Suppressor macrophage treated with lipopolysaccharide for 1 hour (primary cell): ENCODE data around the gene S100A9.

Source experiments
- DNase-seq, 3 donors: peaks; one replicate each; pipeline ENCODE4 v3.0.0-alpha.2; 2020 to 2022

S100A9 gene

DNA sequence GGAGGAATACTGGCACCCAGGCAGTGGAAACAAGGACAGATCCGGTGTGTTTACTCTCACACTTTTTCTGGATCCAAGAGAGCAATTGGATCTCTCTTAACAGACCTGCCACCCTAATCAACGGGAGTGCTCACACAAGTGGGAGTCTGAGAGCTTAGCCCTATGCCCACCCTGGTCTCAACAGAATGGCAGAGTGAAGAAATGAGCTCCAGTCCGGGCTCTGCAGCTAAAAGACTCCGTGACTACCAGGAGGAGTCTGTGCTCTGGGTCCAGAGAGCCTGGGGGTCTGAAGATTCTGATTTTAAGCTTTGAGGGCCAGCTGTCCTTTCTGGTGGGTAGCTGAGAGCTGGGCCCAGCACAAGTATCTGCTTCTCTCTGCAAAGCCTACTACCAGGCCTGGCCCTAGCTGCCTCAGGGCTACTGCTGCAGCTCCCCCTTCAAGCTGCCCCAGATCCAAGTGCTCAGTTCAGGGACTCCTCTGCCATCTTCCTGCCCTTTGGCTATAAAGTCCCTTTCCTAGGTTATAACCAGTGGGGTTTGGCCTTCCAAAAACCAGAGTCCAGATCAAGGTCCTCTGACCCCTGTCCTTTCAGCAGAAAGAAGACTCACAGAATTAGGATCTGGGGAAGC, 3.9 kb downstream of the S100A9 start:
- no peak for DNase-seq

DNA sequence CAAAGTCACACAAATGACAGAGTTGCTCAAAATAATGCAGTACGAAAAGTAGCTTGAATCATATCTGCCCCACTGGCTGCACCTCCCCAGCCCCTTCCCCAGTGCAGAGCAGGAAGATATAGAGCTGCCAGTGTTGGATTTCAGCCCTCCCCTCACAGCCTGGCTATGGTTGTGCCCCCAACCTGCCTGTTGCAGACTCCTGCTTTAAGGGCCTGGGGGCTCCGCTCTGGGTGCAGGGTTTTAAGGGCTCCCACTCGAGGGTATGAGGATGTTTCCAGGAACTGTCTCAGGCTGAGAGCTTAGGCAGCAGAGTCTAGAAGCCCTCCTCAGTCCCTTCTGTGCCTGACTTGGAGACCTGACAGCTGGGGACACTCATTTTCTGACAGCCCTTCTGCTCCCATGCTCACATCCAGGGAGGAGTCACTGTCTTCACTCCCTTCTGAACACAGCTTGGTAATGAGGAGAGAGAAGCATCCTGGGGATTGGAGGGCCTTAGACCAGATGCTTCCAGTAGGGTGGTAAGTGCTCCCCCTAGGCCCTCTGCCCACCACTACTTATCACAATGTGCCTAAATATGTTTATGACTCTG, 4.6 kb downstream of the S100A9 start:
- no peak for DNase-seq

DNA sequence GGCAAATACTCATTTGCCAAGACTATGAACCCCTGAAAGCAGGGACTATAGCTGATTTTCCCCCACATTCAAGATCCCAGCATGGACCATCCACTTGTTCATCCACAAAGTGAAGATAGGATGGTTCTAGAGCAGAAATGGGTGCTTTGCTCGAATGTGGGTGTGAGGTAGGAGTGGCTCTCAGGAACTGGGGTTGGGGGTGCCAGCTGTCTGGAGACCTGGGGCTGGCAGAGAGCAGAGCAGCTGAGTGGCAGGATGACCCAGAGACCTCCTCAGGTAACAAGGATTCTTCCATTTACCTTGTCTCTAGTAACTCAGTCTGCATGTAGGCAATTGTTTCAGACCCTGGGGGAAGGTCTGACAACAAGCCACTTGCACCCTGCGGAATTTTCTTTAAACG, 6.0 kb downstream of the S100A9 start:
- no peak for DNase-seq

GRCh38 chr1:153364156-153364555, 6.5 kb downstream of the S100A9 start:
- DNase-seq: peak; percentile 68 to 80 (median 71)

GRCh38 chr1:153364766-153365666, 7.4 kb downstream of the S100A9 start:
- DNase-seq: peak; percentile 47 to 70 (median 65)

DNA sequence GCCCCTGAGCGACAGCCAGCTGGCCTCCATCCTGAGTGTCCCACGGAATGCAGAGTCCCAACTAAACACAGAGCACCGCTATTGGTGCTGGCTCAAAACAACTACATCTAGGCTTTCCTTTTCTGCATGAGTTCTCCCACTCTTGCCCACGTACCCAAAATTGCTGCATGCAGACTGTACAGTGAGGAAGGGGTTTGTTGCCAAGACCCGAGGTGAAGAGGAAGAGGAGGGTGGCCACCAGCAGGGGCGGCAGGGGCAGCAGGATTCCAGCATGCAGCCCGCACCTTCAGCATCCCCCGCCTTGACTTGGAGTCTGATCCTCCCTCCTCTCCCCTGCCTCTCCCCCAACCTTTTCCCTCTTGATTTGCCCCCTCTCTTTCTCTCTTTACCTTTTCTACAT, 8.0 kb downstream of the S100A9 start:
- no peak for DNase-seq

GRCh38 chr1:153366261-153366660, 8.6 kb downstream of the S100A9 start:
- no peak for DNase-seq

GRCh38 chr1:153367090-153367489, 9.4 kb downstream of the S100A9 start:
- DNase-seq: no peak

DNA sequence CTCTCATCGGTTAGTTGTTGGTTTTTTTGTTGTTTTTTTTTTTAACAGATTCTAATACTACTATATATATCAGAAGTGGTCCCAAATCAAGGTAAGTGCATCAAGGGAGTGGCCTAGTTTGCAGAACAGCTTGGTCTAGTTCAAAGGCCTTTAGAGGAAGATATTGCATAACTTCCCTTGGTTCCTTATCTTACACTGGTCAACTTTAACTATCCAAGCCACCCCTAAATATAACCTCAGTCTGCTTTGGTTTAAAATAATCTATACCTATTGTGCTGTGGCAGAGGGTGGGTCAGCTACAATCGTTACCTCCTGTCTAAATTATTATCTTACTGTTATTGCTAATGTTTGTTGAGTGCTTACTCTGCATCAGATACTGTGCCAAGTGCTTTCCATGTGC, 10.8 kb downstream of the S100A9 start:
- DNase-seq: peak in 2 of 3 donors; percentile 42 to 52

DNA sequence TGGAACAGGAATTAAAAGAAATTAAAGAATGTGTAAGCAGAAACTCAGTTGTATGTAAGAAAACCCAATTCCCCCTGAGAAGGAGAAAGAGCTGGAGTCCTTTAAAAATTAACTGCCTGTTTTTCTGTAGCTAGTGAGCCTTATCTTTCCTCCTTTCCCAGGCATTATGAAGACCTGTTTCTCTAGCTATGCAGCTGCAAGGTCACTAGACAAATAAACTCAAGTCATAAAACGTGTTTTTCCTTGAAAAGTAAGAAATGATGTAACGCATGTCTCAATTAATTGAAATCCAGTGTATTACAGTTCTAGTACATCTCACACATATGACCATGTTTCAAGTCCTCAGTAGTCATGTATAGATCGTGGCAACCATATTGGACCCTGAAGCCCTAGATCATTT, 12.5 kb downstream of the S100A9 start:
- DNase-seq: no peak

- DNase-seq: no peak
These were observed 13.6 kb downstream of the S100A9 start for GRCh38 chr1:153371231-153371630.

DNA sequence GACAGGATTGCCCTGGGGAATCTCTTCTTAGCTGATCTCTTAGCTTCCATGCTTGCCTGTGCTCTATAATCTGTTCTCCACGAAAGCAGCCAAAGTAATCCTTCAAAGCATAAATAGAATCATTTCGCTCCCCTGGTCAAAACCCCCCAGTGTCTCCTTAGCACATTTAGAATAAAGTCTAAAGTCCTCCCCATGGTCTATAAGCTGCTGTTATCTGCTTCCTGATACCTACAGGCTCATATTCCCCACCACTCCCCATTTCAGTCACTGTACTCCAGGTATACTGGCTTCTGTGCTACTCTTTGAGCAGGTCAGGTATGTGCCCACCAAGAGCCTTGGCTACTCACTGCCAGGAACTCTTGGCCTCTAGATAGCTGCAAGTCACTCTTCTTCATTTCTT, 14.9 kb downstream of the S100A9 start:
- no peak for DNase-seq

DNA sequence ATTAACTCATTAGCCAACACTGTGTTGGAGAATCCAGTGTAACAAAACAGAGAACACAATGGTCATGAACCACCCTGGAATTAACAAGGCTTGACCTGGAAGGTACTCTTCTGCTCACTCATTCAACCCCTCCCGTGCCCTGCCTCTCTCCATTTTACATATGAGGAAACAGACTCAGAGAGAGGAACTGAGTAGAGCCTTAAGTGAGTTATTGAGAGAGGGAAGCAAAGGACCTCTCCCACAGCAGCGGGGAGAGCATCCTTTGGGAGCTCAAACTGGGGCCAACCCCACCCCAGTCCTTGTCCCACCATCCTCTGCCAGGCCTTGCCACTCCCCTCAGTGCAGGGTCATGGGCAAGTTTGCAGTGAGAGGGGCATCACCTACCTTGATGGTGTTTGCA, 16.4 kb downstream of the S100A9 start:
- peak; percentile 51 to 59 (median 53) for DNase-seq

GRCh38 chr1:153375511-153375910, 17.9 kb downstream of the S100A9 start, which contains the start of gene S100A12:
TSS of gene S100A12 (minus strand) at chr1:153375621. CDS start at chr1:153374592, 1,029 bp downstream.
- peak; percentile 80 to 94 (median 92) for DNase-seq

DNA sequence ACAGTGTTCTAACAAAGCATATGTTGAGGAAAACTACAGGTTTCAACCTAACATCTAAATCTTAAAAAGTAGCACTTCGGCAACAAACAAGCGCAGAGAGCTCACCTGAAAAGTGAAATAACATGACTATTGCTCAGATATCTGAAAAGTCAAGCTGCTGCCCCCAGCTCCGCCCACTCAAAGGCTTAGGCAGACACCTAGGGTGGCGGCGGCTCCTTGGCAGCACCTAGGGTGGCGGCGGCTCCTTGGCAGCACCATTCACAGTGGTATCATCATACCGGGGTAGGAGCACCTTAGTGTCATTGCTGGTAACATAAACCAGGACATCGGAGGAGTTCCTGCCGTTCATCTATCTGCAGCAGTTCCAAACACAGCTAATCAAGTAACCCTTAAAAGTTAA, 21.9 kb downstream of the S100A9 start:
- DNase-seq: no peak

DNA sequence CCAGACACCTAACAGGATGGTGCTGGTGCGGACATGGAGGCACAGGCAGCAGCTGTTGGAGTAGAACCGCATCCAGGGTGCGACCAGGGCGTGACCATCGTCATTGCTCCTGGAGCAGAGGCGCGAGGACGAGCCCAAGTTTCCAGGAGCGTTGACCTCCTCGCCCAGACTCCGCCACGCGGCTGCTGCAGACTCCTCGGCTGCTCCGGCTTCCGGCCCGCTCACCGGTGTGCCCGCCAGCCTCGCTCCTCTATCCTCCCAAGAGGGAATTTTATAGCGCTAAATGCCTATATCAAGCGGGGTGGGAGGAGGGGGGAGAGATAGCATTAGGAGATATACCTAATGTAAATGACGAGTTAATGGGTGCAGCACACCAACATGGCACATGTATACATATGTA, 23.1 kb downstream of the S100A9 start:
- DNase-seq: no peak

GRCh38 chr1:153384958-153385580, 27.4 kb downstream of the S100A9 start:
- DNase-seq: peak; percentile 82 to 87 (median 86)

DNA sequence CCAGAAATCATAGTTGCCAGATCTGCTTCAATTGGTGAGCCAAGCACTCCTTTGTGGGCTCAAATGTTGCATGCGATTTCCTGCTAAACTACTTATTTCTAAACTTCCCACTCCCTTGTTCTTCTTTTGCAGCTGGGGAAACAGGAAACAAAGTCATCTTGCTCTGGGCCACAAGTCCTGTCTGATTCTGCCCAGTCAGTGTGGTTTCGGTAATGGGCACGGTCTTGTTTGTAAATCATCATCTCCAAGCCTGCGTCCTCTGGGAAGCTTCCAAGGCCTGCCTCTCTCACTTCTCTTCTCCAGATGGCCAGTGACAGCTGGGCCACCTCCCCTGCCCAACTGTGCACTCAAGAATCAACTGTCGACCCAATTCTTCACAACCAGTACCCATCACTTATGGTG, 28.8 kb downstream of the S100A9 start:
- peak; percentile 81 to 92 (median 88) for DNase-seq

DNA sequence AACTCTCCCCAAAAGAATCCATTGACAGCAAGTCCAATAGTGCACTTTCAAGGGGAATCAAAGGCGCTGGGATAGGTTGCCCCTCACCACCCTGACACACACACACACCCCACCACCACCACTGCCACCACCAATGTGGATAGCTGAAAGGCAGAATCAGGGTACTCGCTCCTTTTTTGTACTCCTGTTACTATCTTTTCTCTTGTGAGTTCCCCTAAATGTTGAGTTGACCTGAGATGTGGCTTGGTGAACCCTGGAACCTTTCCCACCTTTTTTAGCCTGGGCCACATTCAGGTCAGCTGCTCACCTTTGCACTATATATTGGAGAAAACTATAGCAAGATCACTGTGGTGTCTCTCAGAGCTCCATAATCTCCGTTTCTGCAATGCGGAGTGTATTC, 29.3 kb downstream of the S100A9 start:
- no peak for DNase-seq

DNA sequence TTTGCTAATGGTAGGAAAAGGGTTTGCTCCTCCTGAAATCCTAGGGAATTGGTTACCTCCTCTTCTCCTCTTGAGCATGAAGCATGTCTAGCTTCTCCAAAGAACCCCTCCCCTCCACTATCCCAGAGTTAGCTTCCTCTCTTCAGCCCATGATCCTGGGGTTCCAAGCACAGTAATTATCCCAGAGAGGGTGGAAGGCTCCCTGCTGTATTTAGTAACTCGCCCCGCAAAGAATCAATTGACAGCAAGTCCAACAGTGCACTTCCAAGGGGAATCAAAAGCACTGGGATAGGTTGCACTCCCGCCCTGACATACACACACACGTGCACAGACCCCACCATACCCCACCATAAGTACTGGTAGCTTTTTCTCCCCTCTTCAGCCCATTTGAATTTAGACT, 30.1 kb downstream of the S100A9 start:
- DNase-seq: no peak

DNA sequence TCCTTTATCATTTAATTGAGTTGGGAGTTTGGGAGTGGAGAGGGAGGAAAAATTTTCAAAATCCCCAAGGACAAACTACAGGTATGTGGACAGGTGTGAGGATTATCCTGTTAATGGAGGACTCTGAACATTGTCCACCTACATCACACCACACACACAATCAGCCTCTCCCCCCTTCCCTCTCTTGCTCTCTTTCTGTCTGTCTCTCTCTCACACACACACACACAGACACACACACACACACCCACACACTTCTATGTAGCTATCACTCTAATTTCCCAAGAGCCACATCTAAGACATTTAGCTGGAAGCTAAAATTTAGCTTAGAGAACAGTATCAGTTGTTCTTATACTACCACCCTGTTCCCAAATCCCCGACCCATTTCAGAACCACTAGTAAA, 31.7 kb downstream of the S100A9 start:
- DNase-seq: peak in 1 of 3 donors; percentile 28

- peak; percentile 27 to 38 (median 32) for DNase-seq
These were observed 32.6 kb downstream of the S100A9 start for GRCh38 chr1:153389973-153390879.
